Mucosa of rectum (tissue), 2 donors: ENCODE results near the gene FBL.
"Not testable (repeated sequence)": the region's sequence is repeated elsewhere in the genome, so short reads cannot be mapped to it uniquely, and the experiment has no call there.

Source experiments
- H3K27ac ChIP-seq, 2 donors: one replicate each; pipeline ENCODE4 v1.7.0; 2013; ENCODE audit warnings: inconsistent platforms in 2 of 2, low read depth in 2 of 2, low read length in 2 of 2
- H3K27me3 ChIP-seq, 2 donors: one replicate each; pipeline ENCODE4 v1.7.0; 2013; ENCODE audit warnings: low read length in 2 of 2; ENCODE audit not compliant: control insufficient read depth in 2 of 2, insufficient read depth in 2 of 2
- H3K36me3 ChIP-seq, 2 donors: one replicate each; pipeline ENCODE4 v1.7.0; 2013; ENCODE audit warnings: low read length in 2 of 2; ENCODE audit not compliant: control insufficient read depth in 2 of 2, insufficient read depth in 2 of 2
- H3K4me1 ChIP-seq, 2 donors: one replicate each; pipeline ENCODE4 v1.7.0; 2013; ENCODE audit warnings: low read length in 2 of 2, mild to moderate bottlenecking in 1 of 2; ENCODE audit not compliant: control insufficient read depth in 2 of 2, insufficient read depth in 2 of 2
- H3K4me3 ChIP-seq, 2 donors: one replicate each; pipeline ENCODE4 v1.7.0; 2013; ENCODE audit warnings: low read length in 2 of 2
- H3K9ac ChIP-seq, 2 donors: one replicate each; pipeline ENCODE4 v1.7.0; 2013; ENCODE audit warnings: low read length in 2 of 2, low read depth in 1 of 2, mild to moderate bottlenecking in 1 of 2
- H3K9me3 ChIP-seq, 2 donors: one replicate each; pipeline ENCODE4 v1.7.0; 2013; ENCODE audit warnings: low read length in 2 of 2; ENCODE audit not compliant: control insufficient read depth in 2 of 2
- donor health status: healthy.
- donor health status: Normal muscosa, but diverticular disease.

Gene FBL

GRCh38 chr19:39814595-39814994 is 31.6 kb downstream of the FBL start:
- Histone ChIP-seq H3K4me3 (no peak overlapping the region), H3K9me3 (no peaks in the 10 kb centered on the region), H3K27me3 (no peaks in the 10 kb centered on the region), H3K4me1 (no peaks in the 10 kb centered on the region), H3K27ac (no peak overlapping the region), H3K36me3 (no peaks in the 10 kb centered on the region), H3K9ac (no peak overlapping the region)

DNA sequence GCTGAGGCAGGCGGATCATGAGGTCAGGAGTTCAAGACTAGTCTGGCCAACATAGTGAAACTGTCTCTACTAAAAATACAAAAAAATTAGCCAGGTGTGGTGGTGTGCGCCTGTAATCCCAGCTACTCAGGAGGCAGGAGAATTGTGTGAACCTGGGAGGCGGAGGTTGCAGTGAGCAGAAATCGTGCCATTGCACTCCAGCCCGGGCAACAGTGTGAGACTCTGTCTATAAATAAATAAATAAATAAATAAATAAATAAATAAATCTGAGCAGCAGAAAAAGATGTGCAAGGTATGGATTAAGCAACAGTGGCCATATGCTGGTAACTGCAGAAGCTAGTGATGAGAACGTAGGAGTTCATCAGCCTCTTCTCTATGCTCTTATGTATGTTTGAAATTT is 32.1 kb downstream of the FBL start:
- H3K4me3 ChIP-seq, H3K9ac ChIP-seq, H3K27me3 ChIP-seq, H3K36me3 ChIP-seq, H3K9me3 ChIP-seq, H3K4me1 ChIP-seq, H3K27ac ChIP-seq: not testable (repeated sequence)

GRCh38 chr19:39813264-39813993 is 32.8 kb downstream of the FBL start:
- Histone ChIP-seq H3K27ac (no peak overlapping the region), H3K9ac (no peak overlapping the region), H3K4me1 (no peaks in the 10 kb centered on the region), H3K27me3 (no peaks in the 10 kb centered on the region), H3K36me3 (no peaks in the 10 kb centered on the region), H3K4me3 (no peak overlapping the region), H3K9me3 (no peaks in the 10 kb centered on the region)

DNA sequence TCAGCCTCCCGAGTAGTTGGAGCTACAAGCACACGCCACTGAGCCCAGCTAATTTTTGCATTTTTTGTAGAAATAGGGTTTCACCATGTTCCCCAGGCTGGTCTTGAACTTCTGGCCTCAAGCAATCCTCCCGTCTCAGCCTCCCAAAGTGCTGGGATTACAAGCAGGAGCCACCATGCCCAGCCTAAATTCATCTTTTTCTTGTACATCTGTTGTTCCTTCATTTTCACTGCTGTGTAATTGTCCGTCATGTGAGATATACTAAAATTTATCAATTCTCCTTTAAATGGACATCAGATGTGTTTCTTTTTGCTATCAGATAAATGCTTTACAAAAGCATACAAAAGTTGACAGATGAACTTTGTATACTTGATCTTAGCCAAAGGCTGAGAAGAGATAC is 35.1 kb downstream of the FBL start:
- H3K4me3 ChIP-seq, result no peak overlapping the region
- no peaks in the 10 kb centered on the region for H3K36me3 ChIP-seq
- H3K9me3 ChIP-seq, result no peaks in the 10 kb centered on the region
- H3K9ac ChIP-seq, result no peak overlapping the region
- H3K4me1 ChIP-seq, result no peaks in the 10 kb centered on the region
- no peak overlapping the region for H3K27ac ChIP-seq
- no peaks in the 10 kb centered on the region for H3K27me3 ChIP-seq

DNA sequence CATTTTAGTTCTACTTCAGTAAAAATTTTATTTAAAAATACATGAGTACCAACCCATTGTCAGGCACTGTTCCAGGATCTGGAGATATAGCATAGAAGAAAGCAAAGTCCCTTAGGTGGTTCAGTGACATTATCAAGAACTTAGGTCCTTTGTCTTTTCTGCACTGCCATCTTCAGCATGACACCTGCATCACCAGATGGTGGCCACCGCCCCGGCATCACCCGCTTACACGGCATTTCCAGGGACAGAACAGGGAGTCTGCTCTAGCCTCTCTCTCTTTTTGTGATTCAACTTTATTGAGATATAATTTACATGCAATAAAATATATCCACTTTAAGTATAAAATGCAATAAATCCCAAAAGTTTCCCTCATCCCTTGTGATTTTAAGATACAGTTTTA is 35.8 kb downstream of the FBL start:
- H3K9ac ChIP-seq, result no peak overlapping the region
- H3K4me1 ChIP-seq, result no peaks in the 10 kb centered on the region
- H3K9me3 ChIP-seq, result no peaks in the 10 kb centered on the region
- H3K27me3 ChIP-seq, result no peaks in the 10 kb centered on the region
- H3K4me3 ChIP-seq, result no peak overlapping the region
- no peak overlapping the region for H3K27ac ChIP-seq
- no peaks in the 10 kb centered on the region for H3K36me3 ChIP-seq

DNA sequence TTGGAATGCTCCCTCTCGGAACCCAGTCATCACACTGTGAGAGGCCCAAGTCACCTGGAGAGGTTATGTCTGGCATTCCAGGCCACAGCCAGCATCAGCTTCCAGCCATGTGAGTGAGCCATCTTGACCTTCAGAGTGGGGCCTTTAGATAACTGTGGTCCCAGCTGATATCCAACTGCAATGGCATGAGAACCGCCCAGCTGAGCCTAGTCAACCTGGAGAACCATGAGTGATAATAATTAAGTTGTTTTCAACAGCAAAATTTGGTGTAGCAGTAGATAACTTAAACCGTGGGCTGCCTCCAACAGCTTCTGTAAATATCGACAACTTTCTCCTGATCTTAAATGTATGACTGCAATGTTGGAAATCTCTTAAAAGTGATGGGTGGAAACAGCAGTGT is 36.8 kb downstream of the FBL start:
- Histone ChIP-seq H3K36me3 (no peaks in the 10 kb centered on the region), H3K4me1 (no peaks in the 10 kb centered on the region), H3K4me3 (no peak overlapping the region), H3K27me3 (no peaks in the 10 kb centered on the region), H3K9ac (no peak overlapping the region), H3K27ac (no peak overlapping the region), H3K9me3 (no peaks in the 10 kb centered on the region)

- H3K27ac ChIP-seq, H3K4me1 ChIP-seq, H3K9me3 ChIP-seq, H3K9ac ChIP-seq, H3K4me3 ChIP-seq, H3K36me3 ChIP-seq, H3K27me3 ChIP-seq: not testable (repeated sequence)
Measured at GRCh38 chr19:39808688-39809087, 37.5 kb downstream of the FBL start.

- no peaks in the 10 kb centered on the region for H3K27me3 ChIP-seq
Measured at GRCh38 chr19:39807846-39808364, 38.3 kb downstream of the FBL start.

GRCh38 chr19:39805104-39805503 is 41.1 kb downstream of the FBL start:
- Histone ChIP-seq H3K4me3 (no peak overlapping the region), H3K9ac (no peak overlapping the region), H3K36me3 (no peaks in the 10 kb centered on the region), H3K27me3 (peaks cover 0 to 3% of the 10 kb centered on the region in 2 donors), H3K4me1 (no peaks in the 10 kb centered on the region), H3K9me3 (no peaks in the 10 kb centered on the region), H3K27ac (no peak overlapping the region)

More at GRCh38 chr19:39807846-39808364, 38.3 kb downstream of the FBL start:
- Histone ChIP-seq H3K36me3 (no peaks in the 10 kb centered on the region), H3K9ac (no peak overlapping the region), H3K27ac (no peak overlapping the region), H3K9me3 (no peaks in the 10 kb centered on the region), H3K4me3 (no peak overlapping the region), H3K4me1 (no peaks in the 10 kb centered on the region)

DNA sequence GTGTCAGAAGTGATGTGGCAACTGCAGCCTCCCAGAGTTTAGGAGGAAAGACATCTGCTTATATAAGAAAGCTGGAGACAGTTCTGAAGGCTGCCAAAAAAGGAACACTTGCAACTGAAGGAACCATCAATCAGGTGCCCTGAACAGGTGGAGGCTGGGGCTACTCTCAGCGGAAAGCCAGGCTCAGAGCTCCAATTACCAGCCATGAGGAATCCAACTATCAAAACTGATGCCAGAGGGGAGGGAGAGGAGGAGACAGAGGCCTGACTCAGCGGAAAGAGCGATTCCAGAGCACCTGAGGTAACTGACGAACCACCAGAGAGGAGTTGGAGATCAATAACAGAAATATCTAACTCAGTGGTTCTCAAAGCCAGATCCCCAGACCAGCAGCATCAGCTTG is 43.2 kb downstream of the FBL start:
- H3K27me3 ChIP-seq, result peaks cover 0 to 3% of the 10 kb centered on the region in 2 donors
- H3K4me3 ChIP-seq, result no peak overlapping the region
- H3K36me3 ChIP-seq, result no peaks in the 10 kb centered on the region
- no peak overlapping the region for H3K27ac ChIP-seq
- no peak overlapping the region for H3K9ac ChIP-seq
- H3K4me1 ChIP-seq, result no peaks in the 10 kb centered on the region
- H3K9me3 ChIP-seq, result no peaks in the 10 kb centered on the region
